OCI-LY3 (cell line): Measurements from ENCODE around the gene ERI3.

Experiments
- H2AFZ ChIP-seq: fragments of 200-600, 300-600 bp; shearing (Covaris generic); 2 replicates; pipeline ENCODE4 v1.6.0; 2014; ENCODE audit warnings: antibody characterized with exemption, low read depth, low read length
- H3K27ac ChIP-seq: fragments of 200-600, 300-600 bp; sonication (generic); 2 replicates; pipeline ENCODE4 v1.5.1; 2014; ENCODE audit warnings: mild to moderate bottlenecking, low read length, moderate library complexity, mixed read lengths
- H3K27me3 ChIP-seq: fragments of 200-600, 300-600 bp; sonication (generic); 2 replicates; pipeline ENCODE4 v1.6.1; 2014; ENCODE audit warnings: low read depth, low read length, mixed read lengths
- H3K36me3 ChIP-seq: fragments of 200-600, 300-600 bp; sonication (generic); replicated peaks from 2 replicates; pipeline ENCODE3; 2014; ENCODE audit warnings: low read depth, low read length, mixed read lengths
- H3K4me1 ChIP-seq: fragments of 300-600, 200-600 bp; sonication (generic); 2 replicates; pipeline ENCODE4 v1.6.1; 2014; ENCODE audit warnings: low read length, mixed read lengths
- H3K4me2 ChIP-seq: fragments of 200-600, 300-600 bp; sonication (generic); 2 replicates; pipeline ENCODE4 v1.6.1; 2014; ENCODE audit warnings: low read length, mixed read lengths
- H3K4me3 ChIP-seq: fragments of 300-600, 200-600 bp; sonication (generic); 2 replicates; pipeline ENCODE4 v1.5.1; 2014; ENCODE audit warnings: antibody characterized with exemption, mild to moderate bottlenecking, low read length, moderate library complexity
- H3K79me2 ChIP-seq: fragments of 300-600, 200-600 bp; shearing (Covaris generic); 2 replicates; pipeline ENCODE4 v1.6.1; 2014; ENCODE audit warnings: mild to moderate bottlenecking, low read length, mixed read lengths
- H3K9ac ChIP-seq: fragments of 300-600, 200-600 bp; shearing (Covaris generic); 2 replicates; pipeline ENCODE4 v1.6.0; 2014; ENCODE audit warnings: mild to moderate bottlenecking, low read length, moderate library complexity
- H3K9me3 ChIP-seq: fragments of 200-600, 300-600 bp; shearing (Covaris generic); 2 replicates; pipeline ENCODE4 v1.6.1; 2014; ENCODE audit warnings: low read length, mixed read lengths; ENCODE audit not compliant: insufficient read depth
- H4K20me1 ChIP-seq: fragments of 200-600, 300-600 bp; sonication (generic); 2 replicates; pipeline ENCODE4 v1.6.1; 2016; ENCODE audit warnings: low read length, mixed read lengths; ENCODE audit not compliant: insufficient read depth
- CTCF ChIP-seq: fragments of 200-600, 300-600 bp; sonication (generic); IDR thresholded peaks from 2 replicates; pipeline ENCODE4 v1.5.1; 2014; ENCODE audit warnings: antibody characterized with exemption, low read length, low read depth
- EZH2phosphoT487 ChIP-seq: fragments of 200-600 bp; shearing (Covaris generic); IDR thresholded peaks from 2 replicates; pipeline ENCODE4 v1.6.1; 2018; ENCODE audit warnings: antibody characterized with exemption, mixed run types, low read depth

The ERI3 gene

GRCh38 chr1:44200336-44200735 is 154.7 kb downstream of the ERI3 start:
- Histone ChIP-seq H2AFZ (no peak overlapping the region), H3K9ac (no peak overlapping the region), H4K20me1 (no peaks in the 10 kb centered on the region), H3K4me2 (no peak overlapping the region), H3K4me3 (no peak overlapping the region), H3K4me1 (no peaks in the 10 kb centered on the region), H3K36me3 (no peaks in the 10 kb centered on the region), H3K9me3 (no peaks in the 10 kb centered on the region), H3K79me2 (no peaks in the 10 kb centered on the region), H3K27ac (no peak overlapping the region), H3K27me3 (no peaks in the 10 kb centered on the region)
- TF ChIP-seq EZH2phosphoT487, result no peak
- TF ChIP-seq CTCF, result no peak

GRCh38 chr1:44174630-44175029 is 180.4 kb downstream of the ERI3 start:
- Histone ChIP-seq H3K4me2 (no peak overlapping the region), H2AFZ (no peak overlapping the region), H3K9ac (no peak overlapping the region), H3K4me3 (no peak overlapping the region), H3K4me1 (no peaks in the 10 kb centered on the region), H3K79me2 (no peaks in the 10 kb centered on the region), H4K20me1 (no peaks in the 10 kb centered on the region), H3K36me3 (no peaks in the 10 kb centered on the region), H3K27me3 (no peaks in the 10 kb centered on the region), H3K27ac (no peak overlapping the region), H3K9me3 (no peaks in the 10 kb centered on the region; the same call in 1 of the 2 replicates)
- TF ChIP-seq EZH2phosphoT487, result no peak
- TF ChIP-seq CTCF, result no peak
